22Rv1 (cell line): ENCODE measurements around the gene SV2C.

Source experiments
- H3K27ac ChIP-seq: fragments of 450-650 bp; 2 replicates; pipeline ENCODE4 v1.5.1; 2017
- ZFX ChIP-seq: fragments of 450-650 bp; IDR thresholded peaks from 2 replicates; pipeline ENCODE4 v1.6.1; 2017; ENCODE audit warnings: antibody characterized with exemption, borderline replicate concordance
- TF ChIP-seq, protein P1 (sequence below): fragments of 450-650 bp; IDR thresholded peaks from 2 replicates; pipeline ENCODE4 v1.5.1; 2017; ENCODE audit warnings: mild to moderate bottlenecking

The SV2C gene

DNA sequence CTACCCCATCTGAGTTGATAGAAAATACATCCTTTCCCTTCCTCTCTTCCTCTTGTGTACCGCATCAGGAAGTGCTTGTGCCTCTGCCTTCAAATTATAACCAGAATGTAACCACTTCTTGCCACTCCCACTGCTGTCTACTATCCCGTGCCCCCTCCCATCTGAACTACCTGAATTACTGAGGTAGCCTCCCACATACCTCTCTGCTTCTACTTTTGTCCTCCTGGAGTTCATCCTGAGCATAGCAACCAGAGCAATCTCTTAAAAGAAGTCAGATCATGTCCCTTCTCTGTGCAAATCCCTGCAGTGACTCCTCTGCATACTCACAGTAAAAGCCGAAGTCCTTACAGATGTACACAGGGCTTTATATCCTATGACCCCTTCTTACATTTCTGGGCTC lies 23.0 kb downstream of the SV2C start:
- no peak overlapping the region for H3K27ac ChIP-seq
- TF ChIP-seq, protein P1, sequence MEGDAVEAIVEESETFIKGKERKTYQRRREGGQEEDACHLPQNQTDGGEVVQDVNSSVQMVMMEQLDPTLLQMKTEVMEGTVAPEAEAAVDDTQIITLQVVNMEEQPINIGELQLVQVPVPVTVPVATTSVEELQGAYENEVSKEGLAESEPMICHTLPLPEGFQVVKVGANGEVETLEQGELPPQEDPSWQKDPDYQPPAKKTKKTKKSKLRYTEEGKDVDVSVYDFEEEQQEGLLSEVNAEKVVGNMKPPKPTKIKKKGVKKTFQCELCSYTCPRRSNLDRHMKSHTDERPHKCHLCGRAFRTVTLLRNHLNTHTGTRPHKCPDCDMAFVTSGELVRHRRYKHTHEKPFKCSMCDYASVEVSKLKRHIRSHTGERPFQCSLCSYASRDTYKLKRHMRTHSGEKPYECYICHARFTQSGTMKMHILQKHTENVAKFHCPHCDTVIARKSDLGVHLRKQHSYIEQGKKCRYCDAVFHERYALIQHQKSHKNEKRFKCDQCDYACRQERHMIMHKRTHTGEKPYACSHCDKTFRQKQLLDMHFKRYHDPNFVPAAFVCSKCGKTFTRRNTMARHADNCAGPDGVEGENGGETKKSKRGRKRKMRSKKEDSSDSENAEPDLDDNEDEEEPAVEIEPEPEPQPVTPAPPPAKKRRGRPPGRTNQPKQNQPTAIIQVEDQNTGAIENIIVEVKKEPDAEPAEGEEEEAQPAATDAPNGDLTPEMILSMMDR, result no peak
- TF ChIP-seq ZFX, result no peak

DNA sequence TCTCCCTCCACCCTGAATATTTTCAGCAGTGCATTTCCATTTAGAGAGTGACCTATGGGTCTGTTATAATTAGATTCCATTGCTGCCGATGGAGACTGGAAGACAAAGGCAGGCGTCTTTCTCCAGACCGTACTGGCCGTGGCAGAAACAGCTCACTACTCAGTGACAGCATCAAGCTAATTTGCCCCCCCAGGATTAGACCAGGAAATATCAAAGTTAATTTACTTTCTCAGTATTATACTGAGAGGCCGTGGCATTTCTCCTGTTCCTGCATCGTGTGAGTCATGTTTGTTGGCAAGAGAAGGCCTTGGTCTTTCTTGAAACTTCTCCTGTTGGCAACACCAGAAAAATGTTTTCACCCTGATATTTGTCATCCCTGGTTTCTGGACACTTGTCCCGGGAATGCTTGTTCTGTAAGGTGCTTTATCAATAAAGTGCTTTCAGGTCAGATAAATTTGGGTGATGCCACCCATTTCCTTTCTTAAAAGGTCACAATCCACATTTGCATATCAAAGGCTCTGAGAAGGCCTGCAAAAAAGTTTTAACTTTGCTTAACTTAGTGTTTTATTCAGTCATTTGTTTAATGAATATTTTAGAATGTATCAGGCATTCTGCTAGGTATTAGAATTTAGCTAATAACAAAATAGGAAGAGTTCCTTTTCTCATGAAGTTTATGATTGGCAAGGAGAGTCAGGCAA lies 28.4 kb downstream of the SV2C start:
- H3K27ac ChIP-seq, result no peak overlapping the region
- TF ChIP-seq, protein P1, result no peak
- no peak for TF ChIP-seq ZFX

DNA sequence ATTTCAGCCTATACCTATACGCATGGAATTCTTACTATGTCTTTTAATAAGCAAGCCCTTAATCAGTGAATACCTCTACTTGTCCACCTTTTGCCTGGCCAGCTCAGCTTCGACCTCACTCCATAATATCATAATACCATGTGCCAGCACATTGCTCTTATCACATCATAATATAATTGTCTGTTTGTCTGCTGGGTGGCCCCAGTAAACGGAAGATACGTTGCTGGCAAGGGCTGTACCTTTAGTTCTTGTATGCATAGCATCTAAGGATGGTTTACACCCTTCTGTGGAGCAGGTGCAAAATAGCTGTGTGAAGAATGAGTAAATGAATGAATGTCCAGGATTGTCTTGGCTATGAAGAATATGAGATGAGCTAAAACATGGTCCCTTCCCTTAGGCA lies 29.9 kb downstream of the SV2C start:
- TF ChIP-seq ZFX, result no peak
- TF ChIP-seq, protein P1, result no peak
- H3K27ac ChIP-seq, result no peak overlapping the region

DNA sequence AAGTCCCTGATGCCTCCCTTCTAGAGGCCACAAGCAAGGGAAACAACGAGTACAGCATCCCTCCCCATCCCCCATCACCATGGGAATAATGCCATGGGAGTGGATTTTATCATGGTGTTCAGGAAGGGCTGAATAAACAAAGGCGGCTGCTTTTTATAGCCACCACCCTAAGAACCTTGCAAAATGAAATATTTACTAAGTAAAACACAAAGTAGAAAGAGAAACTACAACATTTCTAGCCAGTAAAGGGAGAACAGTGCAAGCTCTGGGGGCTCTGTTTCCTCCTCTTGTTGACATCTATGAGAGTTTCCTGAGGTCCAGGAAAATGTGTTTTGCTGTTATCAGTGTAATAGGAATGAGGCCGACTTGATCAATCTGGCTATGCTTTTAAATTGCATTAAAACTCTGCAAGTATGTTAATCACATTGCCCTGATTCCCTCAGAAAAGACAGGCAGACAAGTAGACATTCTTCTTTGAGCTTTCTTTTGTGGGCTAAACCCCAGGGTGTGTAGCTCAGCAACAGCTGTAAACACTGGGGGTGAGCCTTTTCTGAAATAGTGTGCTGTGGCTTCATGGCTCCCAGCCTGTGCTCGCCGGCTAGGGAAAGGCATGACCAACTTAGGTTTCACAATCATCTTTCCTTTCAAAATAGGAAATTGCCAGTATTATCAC lies 31.1 kb downstream of the SV2C start:
- TF ChIP-seq ZFX, result no peak
- H3K27ac ChIP-seq, result no peak overlapping the region

DNA sequence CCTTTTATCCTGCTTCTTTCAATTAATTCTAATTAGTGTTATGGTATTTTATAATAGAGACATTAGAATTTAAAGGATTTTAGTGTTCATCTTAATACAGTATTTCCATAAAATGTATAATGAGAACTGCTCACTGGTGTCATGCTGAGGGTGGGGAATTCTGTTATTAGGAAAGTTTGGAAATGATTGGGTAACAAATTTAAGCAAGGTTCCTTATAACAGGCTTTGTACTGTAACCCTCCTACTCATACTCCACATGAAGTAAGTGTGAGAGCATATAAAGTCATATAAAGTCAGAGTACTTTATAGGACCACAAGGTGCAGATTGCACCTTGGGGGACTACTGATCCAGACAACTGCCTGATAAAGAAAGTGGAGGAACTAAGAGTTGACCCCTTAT lies 42.2 kb downstream of the SV2C start:
- no peak overlapping the region for H3K27ac ChIP-seq
- TF ChIP-seq, protein P1, result no peak
- TF ChIP-seq ZFX, result no peak

DNA sequence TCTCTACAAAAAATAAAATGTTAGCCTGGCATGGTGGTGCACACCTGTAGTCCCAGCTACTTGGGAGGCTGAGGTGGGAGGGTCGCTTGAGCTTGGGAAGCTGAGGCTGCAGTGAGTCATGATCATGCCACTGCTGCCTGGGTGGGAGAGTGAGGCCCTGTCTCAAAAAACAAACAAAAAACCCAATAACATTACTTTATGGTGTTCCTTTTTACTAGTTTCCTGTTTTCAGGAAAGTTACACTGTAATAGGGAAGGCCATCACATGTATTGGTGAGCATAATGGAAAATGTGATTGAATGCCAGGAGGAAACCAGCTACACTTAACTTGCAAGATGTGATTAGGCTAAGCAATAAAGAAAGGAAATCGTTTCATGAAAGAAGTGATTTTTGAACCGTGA lies 42.7 kb downstream of the SV2C start:
- TF ChIP-seq ZFX, result no peak
- TF ChIP-seq, protein P1, result no peak

DNA sequence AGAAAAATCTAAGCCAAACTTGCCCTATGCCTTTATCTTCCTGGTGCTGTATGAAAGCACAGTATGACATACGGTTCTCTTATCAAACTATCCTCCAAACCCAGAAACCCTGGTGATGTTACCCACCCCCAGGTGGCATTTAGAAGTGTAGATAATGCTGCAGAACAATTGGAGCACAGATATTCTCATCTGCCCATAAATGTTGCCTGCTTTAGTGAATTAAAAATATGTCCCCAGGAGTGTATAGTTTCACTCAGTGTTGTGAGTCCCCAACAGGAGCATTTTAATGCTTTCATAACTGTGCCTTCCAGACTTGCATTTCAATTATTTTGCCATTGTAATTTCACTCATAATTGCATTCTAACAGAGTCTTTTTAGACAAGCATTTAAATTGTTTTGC lies 50.8 kb downstream of the SV2C start:
- TF ChIP-seq ZFX, result no peak
- TF ChIP-seq, protein P1, result no peak
- H3K27ac ChIP-seq, result no peak overlapping the region

More for the DNA sequence above, 42.7 kb downstream of the SV2C start:
- no peak overlapping the region for H3K27ac ChIP-seq
